SIG-M5 treated with dmso at 0.1 percent for 504 hours (cell line): ENCODE measurements around the gene MBTPS1.

ENCODE experiments used
- DNase-seq: peaks from one replicate; lab custom pipeline; 2025; ENCODE audit not compliant: unreplicated experiment; lab: John Stamatoyannopoulos, UW

The MBTPS1 gene

GRCh38 chr16:84116720-84117493 lies at the start of gene MBTPS1:
Gene MBTPS1, minus strand, starts transcription at chr16:84116942. Its CDS starts 15,159 bp downstream, at chr16:84101783.
- DNase-seq = peak; percentile 93

- DNase-seq = no peak
Observed at GRCh38 chr16:84165746-84166145, 49.0 kb upstream of the MBTPS1 start.

GRCh38 chr16:84161801-84162200 lies 45.1 kb upstream of the MBTPS1 start:
- no peak for DNase-seq

GRCh38 chr16:84161037-84161436 lies 44.3 kb upstream of the MBTPS1 start:
- no peak for DNase-seq

- no peak for DNase-seq
Observed at GRCh38 chr16:84159800-84160199, 43.1 kb upstream of the MBTPS1 start.

GRCh38 chr16:84159007-84159406 lies 42.3 kb upstream of the MBTPS1 start:
- DNase-seq = no peak

- DNase-seq = no peak
Observed at GRCh38 chr16:84156342-84156784, 39.6 kb upstream of the MBTPS1 start.

- no peak for DNase-seq
Observed at GRCh38 chr16:84155771-84156170, 39.0 kb upstream of the MBTPS1 start.

- DNase-seq = no peak
Observed at GRCh38 chr16:84155226-84155625, 38.5 kb upstream of the MBTPS1 start.

- no peak for DNase-seq
Observed at GRCh38 chr16:84153660-84154214, 37.0 kb upstream of the MBTPS1 start.

GRCh38 chr16:84150926-84151325 lies 34.2 kb upstream of the MBTPS1 start:
- DNase-seq = no peak

GRCh38 chr16:84144859-84145639 lies 28.3 kb upstream of the MBTPS1 start, which contains the start of the genes DNAAF1 and HSDL1:
Gene DNAAF1, plus strand, starts transcription at chr16:84145308. Its CDS starts 133 bp downstream, at chr16:84145441.
Gene HSDL1, minus strand, starts transcription at chr16:84145177. Its CDS starts 13,856 bp downstream, at chr16:84131321.
- DNase-seq = peak; percentile 75

- DNase-seq = no peak
Observed at GRCh38 chr16:84144209-84144858, 27.6 kb upstream of the MBTPS1 start.

- DNase-seq = no peak
Observed at GRCh38 chr16:84143784-84144199, 27.1 kb upstream of the MBTPS1 start.

GRCh38 chr16:84143081-84143480 lies 26.3 kb upstream of the MBTPS1 start:
- DNase-seq = no peak

- no peak for DNase-seq
Observed at GRCh38 chr16:84141143-84141670, 24.5 kb upstream of the MBTPS1 start.

- DNase-seq = no peak
Observed at GRCh38 chr16:84139628-84140258, 23.0 kb upstream of the MBTPS1 start.

- no peak for DNase-seq
Observed at GRCh38 chr16:84138824-84139627, 22.3 kb upstream of the MBTPS1 start.

GRCh38 chr16:84138500-84138823 lies 21.7 kb upstream of the MBTPS1 start:
- no peak for DNase-seq
